NB4 (cell line): ENCODE data around the gene GPC3.

Experiments
- MAX ChIP-seq: IDR thresholded peaks from 2 replicates; pipeline ENCODE4 v1.6.1; 2011; ENCODE audit warnings: low read depth, low read length
- MYC ChIP-seq: IDR thresholded peaks from 2 replicates; pipeline ENCODE4 v1.6.1; 2011; ENCODE audit warnings: low read depth, low read length
- POLR2A ChIP-seq: IDR thresholded peaks from 2 replicates; pipeline ENCODE4 v1.6.1; 2011; ENCODE audit warnings: mild to moderate bottlenecking; ENCODE audit not compliant: insufficient read length; ENCODE audit errors: extremely low read depth
- TF ChIP-seq, protein P1 (sequence below): IDR thresholded peaks from one replicate; pipeline ENCODE4 v1.5.1; 2012; ENCODE audit warnings: low read depth, low read length

- TF ChIP-seq POLR2A (no peak), MAX (no peak), MYC (no peak)
- TF ChIP-seq, protein P1, sequence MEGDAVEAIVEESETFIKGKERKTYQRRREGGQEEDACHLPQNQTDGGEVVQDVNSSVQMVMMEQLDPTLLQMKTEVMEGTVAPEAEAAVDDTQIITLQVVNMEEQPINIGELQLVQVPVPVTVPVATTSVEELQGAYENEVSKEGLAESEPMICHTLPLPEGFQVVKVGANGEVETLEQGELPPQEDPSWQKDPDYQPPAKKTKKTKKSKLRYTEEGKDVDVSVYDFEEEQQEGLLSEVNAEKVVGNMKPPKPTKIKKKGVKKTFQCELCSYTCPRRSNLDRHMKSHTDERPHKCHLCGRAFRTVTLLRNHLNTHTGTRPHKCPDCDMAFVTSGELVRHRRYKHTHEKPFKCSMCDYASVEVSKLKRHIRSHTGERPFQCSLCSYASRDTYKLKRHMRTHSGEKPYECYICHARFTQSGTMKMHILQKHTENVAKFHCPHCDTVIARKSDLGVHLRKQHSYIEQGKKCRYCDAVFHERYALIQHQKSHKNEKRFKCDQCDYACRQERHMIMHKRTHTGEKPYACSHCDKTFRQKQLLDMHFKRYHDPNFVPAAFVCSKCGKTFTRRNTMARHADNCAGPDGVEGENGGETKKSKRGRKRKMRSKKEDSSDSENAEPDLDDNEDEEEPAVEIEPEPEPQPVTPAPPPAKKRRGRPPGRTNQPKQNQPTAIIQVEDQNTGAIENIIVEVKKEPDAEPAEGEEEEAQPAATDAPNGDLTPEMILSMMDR = no peak
These were observed 34.3 kb downstream of the GPC3 start for GRCh38 chrX:133951098-133951497.
